Stimulated activated CD4-positive, alpha-beta T cell treated with anti-CD3 and anti-CD28 coated beads, Interleukin-12 subunit alpha, Interleukin-12 subunit beta, amount 100 ng/mL, for 24 hours (primary cell): ENCODE data around the gene MRPL19.
A peak's percentile ranks its signal among the peaks of the same experiment; 100 is the strongest.

Source experiments
- DNase-seq, 2 experiments: peaks; one replicate each; pipeline ENCODE4 v3.0.0-alpha.2; 2020; ENCODE audit warnings: low read depth in 2 of 2

MRPL19 gene

DNA sequence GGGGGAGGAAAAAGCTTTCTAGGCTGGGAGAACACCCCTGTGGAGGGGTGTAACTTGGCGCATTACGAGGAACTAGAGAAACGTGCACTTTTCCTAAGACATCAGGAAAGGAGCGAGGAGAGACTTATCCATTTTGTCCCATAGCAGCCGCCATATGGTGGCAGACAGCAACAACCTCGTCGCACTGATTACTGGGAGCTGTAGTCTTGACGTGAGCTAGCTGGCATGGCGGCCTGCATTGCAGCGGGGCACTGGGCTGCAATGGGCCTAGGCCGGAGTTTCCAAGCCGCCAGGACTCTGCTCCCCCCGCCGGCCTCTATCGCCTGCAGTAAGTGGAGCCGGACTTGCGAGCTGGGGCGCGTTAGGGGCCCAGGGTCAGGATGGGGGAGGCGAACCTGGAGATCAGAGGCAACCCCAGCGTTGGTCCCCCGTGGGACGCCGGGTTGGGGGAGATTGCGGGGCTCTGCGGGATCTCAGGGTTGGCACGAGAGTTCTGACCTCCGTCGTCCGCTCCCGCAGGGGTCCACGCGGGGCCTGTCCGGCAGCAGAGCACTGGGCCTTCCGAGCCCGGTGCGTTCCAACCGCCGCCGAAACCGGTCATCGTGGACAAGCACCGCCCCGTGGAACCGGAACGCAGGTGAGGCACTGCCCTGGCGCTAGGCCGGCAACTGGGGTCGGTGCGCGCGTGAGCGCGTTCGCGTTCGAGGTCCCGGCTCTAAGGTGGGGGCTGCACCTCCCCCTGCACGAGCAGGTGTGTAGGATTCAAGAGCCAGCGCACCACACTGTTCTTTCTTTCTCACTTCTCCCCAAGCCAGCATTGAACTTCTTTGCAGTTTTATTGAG, at the start of gene MRPL19:
MRPL19 (plus strand) TSS at position 201 of the 843 bp plus-strand sequence; CDS start at position 226, 25 bp downstream.
- peak; percentile 57 to 67 for DNase-seq

DNA sequence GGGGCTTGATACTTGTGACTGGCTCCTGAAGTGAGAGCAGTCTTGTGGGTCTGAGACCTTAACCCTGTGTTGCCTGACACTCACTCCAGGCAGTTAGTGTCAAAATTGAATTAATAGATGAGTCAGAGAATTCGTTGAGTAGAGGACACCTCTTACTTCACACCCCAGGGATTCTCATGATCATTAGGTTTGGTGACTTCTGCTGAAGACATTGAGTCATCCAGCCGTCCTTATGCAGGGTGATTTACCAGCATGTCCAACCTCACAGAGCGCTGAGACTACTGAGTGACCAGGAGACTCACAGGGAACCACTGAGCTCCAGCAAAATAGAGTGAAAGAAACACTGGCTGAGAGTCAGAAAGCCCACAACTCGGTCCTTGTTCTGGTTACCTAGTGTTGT, 49.8 kb upstream of the MRPL19 start:
- DNase-seq = no peak

DNA sequence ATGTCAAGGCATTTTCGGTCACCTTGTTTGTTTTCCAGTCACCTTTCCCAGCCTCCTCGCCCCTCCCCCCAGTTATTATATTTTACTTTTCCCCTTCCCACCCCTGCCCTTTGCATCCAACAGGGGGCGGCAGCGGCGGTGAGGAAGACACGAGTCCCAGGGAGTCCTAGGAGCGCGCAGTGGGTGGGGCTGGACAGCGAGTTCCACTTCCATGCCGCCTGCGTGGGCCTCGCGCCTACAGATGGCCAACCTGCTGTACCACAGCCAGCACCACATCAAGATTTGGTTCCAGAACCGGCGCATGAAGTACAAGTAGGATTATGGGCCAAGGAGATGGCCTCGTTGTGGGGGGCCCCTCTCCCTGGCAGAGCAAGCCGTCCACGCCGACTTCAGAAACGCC, 48.6 kb upstream of the MRPL19 start:
- no peak for DNase-seq

DNA sequence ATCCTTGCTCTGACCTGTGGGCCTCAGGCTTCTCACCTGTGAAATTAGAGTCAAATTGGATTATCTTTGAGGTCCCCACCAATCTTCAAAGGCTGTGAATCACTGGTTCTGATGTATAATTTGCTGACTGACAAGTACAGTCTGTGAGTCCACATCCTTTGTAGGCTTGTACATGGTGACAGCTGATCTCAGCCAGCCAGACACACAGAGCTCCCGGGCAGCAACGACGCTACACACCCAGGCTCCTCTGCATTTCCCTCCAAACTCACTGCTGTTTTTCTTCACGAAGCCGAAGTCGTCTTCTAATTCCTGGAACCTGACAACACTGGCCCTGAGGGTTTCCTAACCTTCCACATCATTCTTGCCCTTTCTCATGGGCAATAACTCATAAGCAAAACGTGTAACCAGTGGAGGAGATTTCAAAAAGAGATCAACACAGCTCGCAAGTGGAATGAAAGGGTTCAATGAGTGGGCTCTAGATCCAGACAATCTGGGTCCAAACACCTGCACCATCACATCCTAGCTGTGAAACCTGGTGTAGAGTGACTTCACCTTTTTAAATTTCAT, 47.9 kb upstream of the MRPL19 start:
- DNase-seq = no peak

DNA sequence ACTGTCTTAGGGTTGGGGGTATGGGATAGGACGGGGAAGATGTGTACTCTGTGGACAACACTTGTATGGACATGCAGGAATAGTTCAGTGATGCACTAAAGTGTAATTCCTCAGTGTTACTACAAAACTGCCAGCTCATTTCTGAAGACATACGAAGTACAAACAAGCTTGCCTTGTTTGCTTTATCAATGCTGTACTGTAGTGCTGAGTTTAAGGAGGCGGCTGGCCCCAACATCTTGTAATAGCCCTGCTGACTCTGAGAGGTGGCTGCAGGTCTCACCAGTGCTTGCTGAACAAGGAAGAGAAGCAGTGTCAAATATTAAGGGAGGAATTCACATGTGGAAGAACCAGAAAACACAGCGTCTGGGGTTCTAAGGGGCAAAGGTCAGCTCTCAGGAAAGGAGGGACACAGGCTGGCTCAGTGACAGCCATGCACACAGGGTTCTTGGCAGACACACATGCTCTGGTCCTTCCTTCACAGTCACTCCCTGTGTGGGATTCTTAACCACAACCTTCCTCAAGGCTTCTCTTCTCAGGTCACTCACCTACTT, 46.0 kb upstream of the MRPL19 start:
- no peak for DNase-seq

DNA sequence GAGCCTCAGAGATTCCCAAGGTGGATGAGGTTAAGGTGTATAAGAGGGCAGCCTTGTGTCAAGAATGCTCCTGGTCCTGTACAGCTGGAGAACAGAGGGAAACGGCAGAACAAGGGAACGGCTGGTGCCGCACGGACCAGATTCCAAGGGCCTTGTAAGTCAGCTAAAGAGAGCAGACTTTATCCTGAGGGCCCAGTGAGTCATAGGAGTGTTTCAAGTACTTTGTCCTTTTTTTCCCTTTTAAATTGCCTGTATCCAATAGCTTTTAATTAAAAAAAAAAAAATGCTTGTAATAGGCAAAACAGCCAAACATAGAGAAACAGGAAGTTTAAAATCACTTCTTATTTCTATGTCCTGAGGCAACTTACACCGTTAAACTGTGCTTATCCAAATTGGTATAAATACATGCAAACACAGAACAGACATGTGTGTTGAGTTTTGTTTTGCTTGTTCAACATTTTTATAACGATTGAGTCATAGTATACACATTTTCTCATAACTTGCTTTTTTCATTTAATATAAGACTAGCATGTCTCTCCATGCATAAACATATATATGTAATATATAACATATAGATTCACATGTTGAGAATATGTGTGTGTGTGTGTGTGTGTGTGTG, 43.8 kb upstream of the MRPL19 start:
- DNase-seq = no peak

DNA sequence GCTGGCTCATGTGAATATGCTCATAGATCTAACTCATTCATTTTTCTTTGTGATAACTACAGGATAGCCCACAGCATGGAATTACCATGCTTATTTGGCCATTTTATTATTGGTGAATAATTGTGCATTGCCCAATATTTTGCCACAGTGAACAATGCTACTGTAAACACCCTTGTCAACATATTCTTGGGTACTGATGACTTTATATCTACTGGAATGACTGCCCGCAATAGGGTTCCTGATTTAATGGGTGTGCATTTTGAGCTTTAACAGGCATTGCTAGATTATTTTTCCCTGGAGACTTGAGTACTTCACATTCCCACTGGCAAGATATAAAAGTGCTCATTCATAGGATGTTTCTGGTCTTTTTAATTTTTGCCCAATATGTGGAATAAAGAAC, 43.1 kb upstream of the MRPL19 start:
- no peak for DNase-seq

DNA sequence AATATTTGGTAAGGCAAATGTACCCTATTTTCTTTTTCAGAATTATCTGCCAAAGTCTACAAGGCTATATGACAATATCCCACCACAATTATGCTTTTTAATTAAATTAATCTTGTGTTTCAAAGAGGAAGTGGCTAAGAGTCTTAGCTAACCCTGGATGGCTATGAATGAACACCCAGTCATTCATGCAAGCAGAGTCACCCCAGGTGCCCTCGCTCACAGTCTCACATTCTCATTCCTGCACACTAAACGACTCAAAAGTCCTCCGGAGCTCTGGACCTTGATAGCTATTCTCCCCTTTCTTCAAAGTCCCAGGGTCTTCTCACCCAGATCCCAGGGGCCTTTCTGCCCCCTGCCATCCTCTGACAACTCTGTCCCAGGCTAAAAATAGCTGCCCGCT, 42.1 kb upstream of the MRPL19 start:
- no peak for DNase-seq

DNA sequence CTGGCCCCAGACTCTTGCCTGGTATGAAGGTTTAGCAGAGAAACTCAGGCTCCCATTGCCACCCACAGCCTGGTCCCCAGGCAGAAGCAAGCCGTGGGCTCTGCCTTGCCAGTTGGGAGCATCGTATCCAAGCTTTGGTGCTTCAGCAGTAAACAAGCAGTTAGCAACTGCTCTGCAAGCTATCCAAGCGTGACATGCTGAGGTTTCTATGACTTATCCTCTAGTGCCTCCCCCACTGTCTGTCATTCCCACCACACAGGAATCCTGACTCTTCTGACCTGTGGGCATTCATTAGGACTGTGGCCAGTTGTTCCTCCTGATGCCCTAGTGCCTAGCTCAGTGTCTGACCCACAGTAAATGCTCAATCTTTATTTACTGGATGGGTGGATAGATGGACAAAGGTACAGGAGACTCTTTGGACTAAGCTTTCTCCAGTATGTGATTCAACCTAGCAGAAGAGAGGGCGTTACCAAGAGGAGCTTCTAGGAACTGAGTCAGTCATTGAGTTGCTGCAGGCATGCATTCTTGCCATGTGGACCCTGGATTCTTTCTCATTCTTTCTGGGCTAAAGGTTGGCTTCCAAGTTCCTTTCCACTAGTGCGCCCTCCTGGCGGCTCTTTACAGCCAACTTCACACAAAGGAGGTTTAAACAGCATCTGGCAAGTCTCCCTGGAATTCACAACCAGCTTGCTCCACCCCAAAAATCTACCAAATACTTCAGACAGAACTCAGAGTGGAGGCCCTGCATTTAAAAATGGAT, 40.6 kb upstream of the MRPL19 start:
- DNase-seq = no peak

DNA sequence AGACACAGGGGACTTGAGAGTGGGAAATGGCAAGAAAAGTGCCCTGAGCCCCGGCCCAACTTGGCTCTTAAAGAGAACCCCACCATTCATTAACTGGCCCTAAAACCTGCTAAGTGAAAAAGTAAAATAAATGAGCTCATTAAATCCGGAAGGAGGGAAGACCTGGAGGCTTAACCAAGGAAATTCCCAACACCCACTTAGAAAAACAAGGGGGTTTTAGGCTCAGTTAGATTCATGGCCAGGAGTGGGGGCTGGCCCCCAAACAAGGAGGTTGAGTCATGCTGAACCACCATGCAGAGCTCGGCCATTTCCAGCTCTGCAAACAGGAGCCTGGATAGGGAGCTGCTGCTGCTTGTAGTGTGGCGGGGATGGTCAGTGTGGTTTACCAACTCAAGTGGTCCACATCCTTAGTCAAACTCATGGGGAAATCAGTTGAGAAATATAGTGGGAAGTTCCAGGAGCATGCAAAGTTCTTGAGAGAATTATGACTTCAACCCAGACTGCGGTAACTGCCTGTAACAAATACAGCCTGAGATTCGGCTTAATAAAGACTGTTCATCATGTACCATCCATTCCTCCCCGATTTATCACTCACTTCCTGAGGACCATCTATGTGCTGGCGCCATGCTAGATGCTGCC, 39.7 kb upstream of the MRPL19 start:
- DNase-seq = no peak

DNA sequence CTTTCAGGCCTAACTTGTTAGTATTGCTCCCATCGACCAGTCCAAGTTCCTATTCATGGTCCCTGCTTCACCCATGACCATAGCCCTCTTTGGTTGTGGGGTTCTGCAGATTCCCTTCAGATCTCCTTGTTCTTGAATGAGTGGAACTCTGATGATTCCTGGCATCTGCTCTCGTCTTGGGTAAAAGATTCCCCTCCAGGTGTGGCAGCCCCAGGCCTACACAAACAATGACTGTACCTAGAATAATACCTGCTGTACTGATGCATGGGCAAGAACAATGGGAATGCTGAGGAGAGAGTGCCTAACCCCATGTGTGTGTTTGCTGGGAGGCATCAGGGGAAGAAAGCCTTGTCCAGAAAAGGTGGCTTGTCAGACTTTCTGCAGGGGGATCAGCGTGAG, 39.2 kb upstream of the MRPL19 start:
- DNase-seq = no peak

DNA sequence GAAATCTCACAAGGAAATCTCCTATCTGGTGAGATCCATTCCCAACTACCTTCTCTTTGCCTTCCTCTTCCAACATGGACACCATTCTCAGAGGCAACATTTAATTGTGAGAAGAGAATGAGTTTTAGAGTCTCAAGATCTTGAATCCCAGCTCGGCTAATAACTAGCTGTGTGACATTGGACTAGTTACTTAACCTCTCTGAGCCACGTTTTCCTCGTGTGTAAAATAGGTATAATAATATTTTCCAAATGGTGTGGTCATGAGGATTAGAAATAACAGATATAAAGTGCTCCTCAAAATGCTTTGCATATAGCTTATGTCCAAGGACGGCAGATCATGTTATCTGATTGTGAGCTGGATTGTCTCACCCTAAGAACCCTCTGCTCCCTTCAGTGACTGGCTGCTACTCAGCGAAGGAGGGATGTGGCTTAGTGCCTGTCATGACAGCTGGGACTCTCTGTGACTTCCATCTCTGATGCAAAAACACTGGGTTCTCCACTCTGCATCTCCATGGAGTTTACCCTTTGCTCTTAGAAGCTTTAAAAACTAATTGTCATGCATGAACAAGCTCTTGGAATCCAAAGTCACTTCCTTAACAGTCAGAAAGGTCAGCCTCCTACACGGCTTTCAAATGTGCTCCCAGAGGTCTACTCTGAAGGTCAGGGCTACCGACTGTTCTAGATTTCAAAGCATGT, 38.4 kb upstream of the MRPL19 start:
- no peak for DNase-seq

DNA sequence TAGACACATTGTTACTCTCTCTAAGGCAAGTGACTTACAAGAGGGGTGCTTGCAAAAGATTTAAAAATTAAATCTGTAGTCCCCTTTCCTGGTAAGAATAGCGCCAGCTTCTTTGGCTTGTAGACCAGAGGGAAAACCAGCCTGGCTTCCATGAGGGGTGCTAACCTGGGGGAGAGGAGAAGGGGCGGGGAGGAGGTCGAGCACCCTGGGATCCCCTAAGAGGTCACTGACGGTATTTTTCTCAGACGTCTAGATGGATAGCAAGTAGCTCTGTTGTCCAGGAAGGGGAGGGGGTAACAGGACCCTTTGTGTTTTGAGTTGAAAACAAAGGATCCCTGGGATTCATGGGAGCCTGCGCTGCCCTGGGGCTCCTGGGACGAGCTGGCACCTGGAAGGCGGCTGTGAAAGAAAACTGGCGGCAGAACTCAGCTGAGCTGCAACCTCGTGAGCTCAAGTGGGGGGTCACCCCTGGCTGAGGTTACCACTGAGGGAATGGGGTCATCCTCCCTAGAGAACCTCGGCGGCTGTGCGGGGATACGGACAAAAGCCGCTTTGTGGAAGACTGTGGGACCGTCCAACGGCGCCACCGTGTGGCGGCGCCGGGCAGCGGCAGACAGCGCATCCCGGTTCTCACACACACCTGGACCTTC, 37.8 kb upstream of the MRPL19 start:
- peak; percentile 12 to 37 for DNase-seq

DNA sequence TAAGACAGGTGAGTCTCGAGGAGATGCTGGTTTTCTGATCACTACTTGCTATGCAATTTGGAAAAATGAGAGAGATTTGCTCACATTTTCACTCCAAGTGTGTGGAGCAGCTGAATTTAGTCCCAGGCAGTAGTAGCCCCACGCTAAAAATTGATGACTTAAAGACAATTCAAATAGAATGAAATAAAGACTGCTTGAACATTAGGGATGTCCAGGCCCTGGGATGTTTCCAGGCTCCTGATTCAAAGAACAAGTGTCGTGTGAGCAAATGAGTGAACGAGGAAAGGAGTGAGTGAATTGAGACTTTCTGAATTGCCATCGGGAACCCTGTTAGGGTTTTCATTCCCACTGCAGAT, 37.3 kb upstream of the MRPL19 start:
- DNase-seq = no peak

DNA sequence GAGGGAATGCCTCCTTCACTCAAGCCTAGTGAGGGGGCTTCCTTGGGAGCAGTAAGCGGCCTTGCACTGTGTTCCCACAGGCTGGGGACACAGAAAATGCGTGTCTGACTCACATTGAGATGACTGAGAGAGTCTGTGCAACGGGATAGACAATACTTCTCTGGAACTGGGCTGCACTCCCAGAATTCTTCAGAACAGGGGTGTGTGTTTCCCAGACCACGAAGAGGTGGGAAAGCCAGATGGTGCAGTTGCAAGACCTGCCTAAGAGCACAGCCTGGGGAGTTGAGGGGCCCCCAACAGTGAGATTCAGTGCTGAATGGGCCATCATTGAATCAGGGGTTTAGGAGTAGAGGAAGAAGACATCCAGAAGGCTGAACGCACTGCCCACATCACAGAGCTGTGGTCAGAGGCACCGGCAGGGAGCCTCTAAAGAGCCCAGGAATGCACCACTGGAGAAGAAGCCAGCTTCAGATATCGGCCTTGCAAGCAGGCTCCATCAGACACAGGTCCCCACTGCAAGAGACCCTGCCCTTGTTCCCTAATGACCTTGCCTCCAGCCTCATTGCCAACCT, 36.6 kb upstream of the MRPL19 start:
- no peak for DNase-seq

DNA sequence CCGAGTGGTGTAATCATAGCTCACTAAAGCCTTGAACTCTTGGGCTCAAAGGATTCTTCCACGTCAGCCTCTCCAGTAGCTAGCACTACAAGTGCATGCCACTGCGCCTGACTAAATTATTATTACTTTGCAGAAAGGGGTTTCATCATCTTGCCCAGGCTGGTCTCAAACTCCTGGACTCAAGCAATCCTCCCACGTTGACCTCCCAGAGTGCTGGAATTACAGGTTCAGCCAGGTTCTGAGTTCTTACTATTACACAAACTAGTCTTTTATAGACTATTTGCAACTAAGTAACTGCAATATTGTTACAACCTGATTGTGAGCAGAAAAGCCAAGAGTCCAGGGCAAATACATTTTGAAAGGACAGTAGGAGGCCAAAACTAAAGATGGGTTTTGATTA, 35.9 kb upstream of the MRPL19 start:
- DNase-seq = no peak

DNA sequence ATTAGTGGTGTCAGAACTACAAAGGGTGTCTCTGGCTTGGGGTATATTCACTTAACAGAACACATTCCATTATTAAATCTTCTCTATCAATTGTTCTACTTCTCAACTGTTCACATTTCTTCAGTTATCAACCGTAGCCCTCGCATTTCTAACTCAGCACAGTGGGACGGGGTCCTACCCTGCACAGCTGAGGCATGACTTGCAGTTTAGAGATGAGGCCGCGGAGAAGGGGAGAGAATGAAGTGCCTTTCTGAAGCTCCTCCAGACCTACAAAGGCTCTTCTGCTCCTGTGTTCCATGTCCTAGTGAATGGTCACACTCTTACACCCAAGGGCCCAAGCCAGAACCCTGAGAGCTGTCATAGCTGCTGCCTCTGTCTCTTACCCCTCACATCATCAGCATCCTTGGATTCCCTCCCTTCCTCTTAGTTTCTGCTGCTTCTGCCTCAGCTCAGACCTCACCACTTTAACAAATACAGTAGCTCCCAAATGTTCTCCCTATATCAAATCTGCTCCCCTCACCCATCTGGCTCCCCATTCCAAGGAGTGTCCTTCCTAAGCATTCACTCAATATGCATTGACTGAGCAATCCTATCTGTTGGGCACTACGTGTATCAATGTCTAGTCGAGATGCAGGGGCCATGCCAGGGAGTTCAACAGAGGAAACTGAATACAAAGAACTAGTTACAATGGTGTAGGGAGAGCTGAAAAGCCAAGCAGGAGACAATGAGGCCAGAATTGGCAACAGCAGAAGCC, 34.3 kb upstream of the MRPL19 start:
- DNase-seq = no peak

DNA sequence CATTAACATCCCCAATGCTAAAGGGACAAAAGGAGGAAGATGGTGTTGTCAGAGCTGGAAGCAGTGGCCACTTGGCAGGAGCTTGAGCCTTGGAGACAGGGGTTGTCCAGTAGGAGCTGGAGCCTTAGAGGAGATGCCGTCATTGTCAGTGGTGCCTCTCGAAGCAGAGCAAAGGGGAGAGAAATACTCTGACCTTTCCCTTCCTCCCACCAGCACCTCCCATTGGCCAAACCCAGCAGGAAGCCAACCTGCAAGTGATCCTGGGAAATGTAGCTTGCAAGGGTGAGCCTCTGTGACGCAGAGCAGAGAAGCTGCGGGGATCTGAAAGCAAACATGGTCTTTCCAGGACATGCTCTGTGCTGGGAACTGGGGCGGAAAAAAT, 33.7 kb upstream of the MRPL19 start:
- DNase-seq = no peak

DNA sequence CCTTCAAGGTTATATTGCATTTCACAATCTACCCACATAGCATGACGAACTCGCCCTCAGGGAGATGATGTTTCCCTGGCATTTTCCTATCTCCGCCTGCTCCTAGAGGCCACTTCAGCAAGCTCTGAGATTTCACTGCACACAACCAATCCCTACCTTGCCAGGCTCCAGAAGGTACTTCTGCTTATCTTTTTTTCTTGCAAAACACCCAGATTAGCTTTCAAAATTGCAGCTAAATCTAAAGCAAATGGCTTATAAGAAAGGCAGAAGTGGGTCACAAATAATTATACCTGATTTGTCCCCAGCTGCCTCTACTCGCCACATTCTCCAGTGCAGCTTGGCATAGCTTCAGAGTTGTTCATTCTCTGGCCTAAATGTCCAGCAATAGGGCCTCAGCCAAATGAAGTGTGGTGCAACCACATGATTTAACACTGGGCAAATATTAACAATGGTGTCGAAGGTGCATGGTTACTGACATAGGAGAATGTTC, 32.4 kb upstream of the MRPL19 start:
- no peak for DNase-seq
